HepG2 (cell line): ENCODE results near the gene AADAT. TPM values are rescaled to one million over a fixed set of nuclear protein-coding genes. Genes with fewer than 3 reads are reported as not detected.

Source experiments
- ATAC-seq: fragments of 200-7000 bp; cut with Tn5 transposase; 3 replicates; pipeline ENCODE4 v1.9.1; 2020; ENCODE audit warnings: mild to moderate bottlenecking, moderate library complexity
- BruUV-seq: library from RNA; stranded (reverse); fragments of 400-500 nt; replicated peaks from 2 replicates; lab custom pipeline; 2021; lab: Mats Ljungman, UMichigan
- CTCF ChIA-PET: fragments of 300-600 bp; formaldehyde crosslinking; extraction: SDS; loops from one replicate; lab custom pipeline; 2021; ENCODE audit warnings: low total read pairs, inconsistent platforms, low intra/inter-chr PET ratio; lab: Yijun Ruan, JAX
- POLR2A ChIA-PET: fragments of 350-600 bp; sonication (Branson Sonifier 250); formaldehyde crosslinking; loops from one replicate; lab custom pipeline; 2020; ENCODE audit warnings: antibody characterized with exemption, inconsistent platforms; lab: Yijun Ruan, JAX
- DNase-seq: peaks from one replicate; pipeline ENCODE4 v3.0.0-alpha.2; 2015; ENCODE audit warnings: low spot score
- FAIRE-seq: peaks from 3 replicates; lab custom pipeline; 2011; peaks lifted over from hg19 to GRCh38; lab: Jason Lieb, UNC
- H2AFZ ChIP-seq: one replicate; pipeline ENCODE4 v1.6.1; 2011; ENCODE audit warnings: low read length, inconsistent platforms
- H3K27ac ChIP-seq: fragments of 300-600 bp; 3 replicates; pipeline ENCODE4 v1.8.0; 2011; ENCODE audit warnings: mixed run types, mild to moderate bottlenecking, mixed read lengths, low read length, inconsistent platforms; ENCODE audit not compliant: insufficient read depth; ENCODE audit errors: extremely low read length
- H3K27me3 ChIP-seq, 2 experiments: fragments of 200-600 bp in 1 of 2; 2 replicates in 1 of 2; 3 replicates in 1 of 2; pipeline versions ENCODE4 v1.6.0 to v1.8.0; 2011; ENCODE audit warnings: low read length in 2 of 2, mild to moderate bottlenecking in 2 of 2, moderate library complexity in 2 of 2, inconsistent platforms in 1 of 2; ENCODE audit not compliant: insufficient read depth in 2 of 2, control insufficient read depth in 1 of 2
- H3K36me3 ChIP-seq, 2 experiments: fragments of 200-600 bp in 1 of 2; replicated peaks in 1 of 2; 2 replicates in 1 of 2; 3 replicates in 1 of 2; pipeline versions ENCODE4 v1.5.1 to v1.8.0; 2011; ENCODE audit warnings: low read length in 2 of 2, inconsistent platforms in 1 of 2; ENCODE audit not compliant: insufficient read depth in 2 of 2, control insufficient read depth in 1 of 2
- H3K4me1 ChIP-seq: 2 replicates; pipeline ENCODE4 v1.5.1; 2012; ENCODE audit warnings: low read length, inconsistent platforms; ENCODE audit not compliant: insufficient read depth
- H3K4me2 ChIP-seq: 2 replicates; pipeline ENCODE4 v1.6.0; 2011; ENCODE audit warnings: low read depth, low read length, inconsistent platforms
- H3K4me3 ChIP-seq, 3 experiments: fragments of 200-600 bp in 1 of 3; sonication (generic), shearing (Covaris generic) in 1 of 3; replicated peaks in 1 of 3; 2 replicates each; pipeline ENCODE4 v1.5.1; 2011 to 2016; ENCODE audit warnings: low read length in 3 of 3, inconsistent platforms in 2 of 3, low read depth in 2 of 3, mild to moderate bottlenecking in 2 of 3, control low read depth in 1 of 3, mixed read lengths in 1 of 3; ENCODE audit not compliant: insufficient read depth in 1 of 3
- H3K79me2 ChIP-seq: one replicate; pipeline ENCODE4 v1.6.1; 2011; ENCODE audit warnings: low read length, inconsistent platforms; ENCODE audit not compliant: insufficient read depth
- H3K9ac ChIP-seq: 2 replicates; pipeline ENCODE4 v1.6.0; 2011; ENCODE audit warnings: mild to moderate bottlenecking, low read depth, low read length, inconsistent platforms; ENCODE audit not compliant: insufficient read depth
- H3K9me3 ChIP-seq: 2 replicates; pipeline ENCODE4 v1.5.1; 2012; ENCODE audit warnings: mild to moderate bottlenecking, low read length
- H4K20me1 ChIP-seq: 2 replicates; pipeline ENCODE4 v1.6.0; 2011; ENCODE audit warnings: inconsistent platforms, mild to moderate bottlenecking, low read length, moderate library complexity; ENCODE audit not compliant: insufficient read depth
- CBX2 ChIP-seq, 2 experiments: fragments of 200-600 bp in 1 of 2; sonication (generic); formaldehyde crosslinking in 1 of 2; IDR thresholded peaks; 2 replicates each; pipeline versions ENCODE4 v1.7.0 to v1.8.1; 2018 to 2022; ENCODE audit warnings: low read depth in 2 of 2, low read length in 1 of 2, mild to moderate bottlenecking in 1 of 2, missing genetic modification reagents in 1 of 2
- CCDC6 ChIP-seq: sonication (generic); formaldehyde crosslinking; IDR thresholded peaks from 2 replicates; pipeline ENCODE4 v1.8.1; 2022; ENCODE audit warnings: mild to moderate bottlenecking, missing genetic modification reagents, moderate library complexity
- CENPT ChIP-seq: sonication (generic); formaldehyde crosslinking; IDR thresholded peaks from 2 replicates; pipeline ENCODE4 v1.8.0; 2022; ENCODE audit warnings: low read depth, mild to moderate bottlenecking, moderate library complexity, missing genetic modification reagents
- KAT8 ChIP-seq: IDR thresholded peaks from 2 replicates; pipeline ENCODE4 v1.6.1; 2016; ENCODE audit warnings: missing genetic modification reagents, missing compliant biosample characterization
- KLF6 ChIP-seq: IDR thresholded peaks from 2 replicates; pipeline ENCODE4 v1.8.0; 2016; ENCODE audit warnings: missing biosample characterization, missing genetic modification reagents
- REPIN1 ChIP-seq: sonication (generic); formaldehyde crosslinking; IDR thresholded peaks from 2 replicates; pipeline ENCODE4 v1.8.0; 2022; ENCODE audit warnings: missing genetic modification reagents, low read depth, mild to moderate bottlenecking, borderline replicate concordance
- RORA ChIP-seq: sonication (generic); formaldehyde crosslinking; IDR thresholded peaks from 2 replicates; pipeline ENCODE4 v1.5.0; 2020; ENCODE audit warnings: mild to moderate bottlenecking, missing genetic modification reagents, moderate library complexity
- SIN3B ChIP-seq: fragments of 150-350 bp; IDR thresholded peaks from 2 replicates; pipeline ENCODE4 v1.6.1; 2014; ENCODE audit warnings: low read length
- YEATS4 ChIP-seq: sonication (generic); formaldehyde crosslinking; IDR thresholded peaks from 2 replicates; pipeline ENCODE4 v1.4.0; 2020; ENCODE audit warnings: missing genetic modification reagents, borderline replicate concordance
- ZNF101 ChIP-seq: sonication (generic); formaldehyde crosslinking; IDR thresholded peaks from 2 replicates; pipeline ENCODE4 v1.4.0; 2020; ENCODE audit warnings: mild to moderate bottlenecking, low read depth, missing genetic modification reagents, borderline replicate concordance
- ZNF501 ChIP-seq: sonication (generic); formaldehyde crosslinking; IDR thresholded peaks from 2 replicates; pipeline ENCODE4 v1.5.1; 2020; ENCODE audit warnings: mild to moderate bottlenecking, moderate library complexity, missing genetic modification reagents
- ZNF687 ChIP-seq: sonication (generic); formaldehyde crosslinking; IDR thresholded peaks from 2 replicates; pipeline ENCODE4 v1.5.1; 2020; ENCODE audit warnings: mild to moderate bottlenecking, missing genetic modification reagents, moderate library complexity
- ZNF761 ChIP-seq: sonication (generic); formaldehyde crosslinking; conservative IDR thresholded peaks from 2 replicates; pipeline ENCODE4 v1.4.0; 2020; ENCODE audit warnings: mild to moderate bottlenecking, missing genetic modification reagents
- WGBS: methylation state at CpG from one replicate; pipeline ENCODE4 v1.1.6; 2017; ENCODE audit warnings: low lambda C conversion rate; 5-methylcytosine and 5-hydroxymethylcytosine counted together
- in situ Hi-C: cut with HindIII; loops from 2 replicates; pipeline ENCODE4 v1.10.0; 2017; ENCODE audit warnings: low pct_unique_long_range_greater_than_20kb; ENCODE audit not compliant: extremely low pct_ligation_motif_present
- intact Hi-C: fragments of 100-400 bp; cut with micrococcal nuclease; formaldehyde crosslinking; loops from one replicate; pipeline ENCODE4 v1.10.0; 2022; ENCODE audit not compliant: unreplicated experiment
- polyA plus RNA-seq, 8 experiments: library from polyadenylated mRNA; depleted of rRNA in 3 of 8; stranded (reverse) in 7 of 8; unstranded in 1 of 8; fragments of >200 nt; fragmentation: Illumina TruSeq in 4 of 8; extraction: Trizol in 4 of 8; gene quantifications; 2 replicates each; pipeline versions ENCODE4 v1.2.1 to v1.2.3, GENCODE V29; 2011 to 2016; ENCODE audit warnings: low read depth in 4 of 8, missing spikeins in 1 of 8, mixed read lengths in 1 of 8; ENCODE audit not compliant: insufficient read depth in 1 of 8
- total RNA-seq, 5 experiments: library from RNA; depleted of rRNA; stranded (reverse); fragments of >200 nt; fragmentation: Illumina TruSeq; extraction: Trizol; gene quantifications; 2 replicates each; pipeline ENCODE4 v1.2.3, GENCODE V29; 2016; ENCODE audit warnings: low read depth in 1 of 5

AADAT gene
- total and polyA plus RNA-seq, 2 of the 13 experiments (the other 11 are each of a cell fraction or from before 2014, with no cell fraction given) = 6.1 to 9.1 TPM

DNA sequence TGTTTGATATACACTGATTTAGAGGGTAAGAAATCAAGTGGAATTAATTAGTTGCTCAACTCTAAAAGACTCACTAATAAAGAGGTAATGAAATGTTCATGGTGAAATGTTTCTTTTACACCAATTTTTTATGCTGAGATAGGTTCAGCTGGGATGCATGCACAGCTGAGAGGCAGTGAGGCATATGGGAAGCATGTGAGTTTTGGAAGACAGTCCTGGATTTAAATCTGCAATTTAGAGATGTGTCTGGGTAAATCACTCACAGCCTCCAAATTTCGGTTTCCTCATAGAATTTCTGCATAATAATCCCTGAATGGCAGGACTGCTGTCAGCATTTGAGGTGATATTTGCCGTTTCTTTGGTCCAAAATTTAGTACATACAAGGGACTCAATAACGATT lies 48.2 kb upstream of the AADAT start:
- no peak overlapping the region for H3K4me2 ChIP-seq
- DNase-seq = no peak
- FAIRE-seq = no peak
- H3K4me1 ChIP-seq = no peaks in the 10 kb centered on the region
- ChIA-PET CTCF (interaction anchor here (1.4 to 1.7 kb wide), 2 partner anchors 122 to 237 kb away, joined by 6 to 7 read pairs; no protein-coding TSS in a partner anchor), POLR2A (no interaction called here)
- TF ChIP-seq KAT8 (CRISPR knock-in tag) (no peak), CBX2 (IDR thresholded peaks at IDR 0.05; ENCODE audit: low read depth, low read length) (no peak), CBX2 (CRISPR knock-in tag; IDR thresholded peaks at IDR 0.05; ENCODE audit: low read depth) (no peak), SIN3B (no peak), YEATS4 (CRISPR knock-in tag) (no peak), ZNF501 (no peak), REPIN1 (CRISPR knock-in tag) (no peak), RORA (no peak)
- no peaks in the 10 kb centered on the region for H3K36me3 ChIP-seq
- no TSS peak for BruUV-seq
- no peak for ATAC-seq
- no peaks in the 10 kb centered on the region for H4K20me1 ChIP-seq
- H3K4me3 ChIP-seq = no peak overlapping the region
- H2AFZ ChIP-seq = no peak overlapping the region
- no peak overlapping the region for H3K9ac ChIP-seq
- H3K27me3 ChIP-seq = no peaks in the 10 kb centered on the region
- intact Hi-C loops = loop anchor here (1.0 to 5.0 kb wide), 2 partner anchors 121 to 1894 kb away; no protein-coding TSS in a partner anchor
- in situ Hi-C loops = loop anchor here (25.0 kb wide), 2 partner anchors 124 to 699 kb away; no protein-coding TSS in a partner anchor
- peaks cover 12% of the 10 kb centered on the region for H3K9me3 ChIP-seq
- H3K79me2 ChIP-seq = no peaks in the 10 kb centered on the region
- no peak overlapping the region for H3K27ac ChIP-seq
- WGBS = 10% methylated on average over 3 of the region's 3 CpGs

- POLR2A ChIA-PET = no interaction called here
- no TSS peak for BruUV-seq
- no peak for FAIRE-seq
- TF ChIP-seq REPIN1 (CRISPR knock-in tag) (no peak), ZNF687 (CRISPR knock-in tag) (no peak), ZNF101 (CRISPR knock-in tag) (no peak), CENPT (no peak), CCDC6 (CRISPR knock-in tag) (no peak), KLF6 (CRISPR knock-in tag) (no peak), ZNF761 (CRISPR knock-in tag) (no peak)
Measured at GRCh38 chr4:170137466-170137865, 47.7 kb upstream of the AADAT start.

More at GRCh38 chr4:170137466-170137865, 47.7 kb upstream of the AADAT start:
- DNase-seq = no peak
- Histone ChIP-seq H2AFZ (no peak overlapping the region), H3K27me3 (no peaks in the 10 kb centered on the region), H3K4me1 (no peaks in the 10 kb centered on the region), H3K9me3 (peaks cover 16% of the 10 kb centered on the region), H3K4me3 (no peak overlapping the region), H3K9ac (no peak overlapping the region), H3K4me2 (no peak overlapping the region), H4K20me1 (no peaks in the 10 kb centered on the region), H3K79me2 (no peaks in the 10 kb centered on the region), H3K27ac (no peak overlapping the region), H3K36me3 (no peaks in the 10 kb centered on the region)
- intact Hi-C loops = loop anchor here (5.0 kb wide), 1 partner anchor 1895 kb away; no protein-coding TSS in a partner anchor
- ATAC-seq = no peak
- CTCF ChIA-PET = no interaction called here
- 0% methylated on average over 5 of the region's 5 CpGs for WGBS
- in situ Hi-C loops = loop anchor here (25.0 kb wide), 2 partner anchors 125 to 700 kb away; no protein-coding TSS in a partner anchor
